Measurements from ENCODE around the gene ST7.
"Not testable (repeated sequence)": the region's sequence is repeated elsewhere in the genome, so short reads cannot be mapped to it uniquely, and the experiment has no call there.

ST7 gene

GRCh38 chr7:117019786-117020590, 66.7 kb downstream of the ST7 start:
- TF ChIP-seq CTCF (IDR thresholded peaks at IDR 0.05): no peak
- TF ChIP-seq ZFX (IDR thresholded peaks at IDR 0.05; ENCODE audit: borderline replicate concordance): no peak
- H3K27ac ChIP-seq: no peak overlapping the region

GRCh38 chr7:117020591-117020973, 67.3 kb downstream of the ST7 start:
- no peak for TF ChIP-seq CTCF (IDR thresholded peaks at IDR 0.05)
- no peak overlapping the region for H3K27ac ChIP-seq

- TF ChIP-seq ZFX (IDR thresholded peaks at IDR 0.05; ENCODE audit: borderline replicate concordance) (no peak), CTCF (IDR thresholded peaks at IDR 0.05) (no peak)
- no peak overlapping the region for H3K27ac ChIP-seq
Observed at GRCh38 chr7:117021366-117021765, 68.1 kb downstream of the ST7 start.

GRCh38 chr7:117021986-117022385, 68.7 kb downstream of the ST7 start:
- no peak overlapping the region for H3K27ac ChIP-seq
- TF ChIP-seq ZFX (IDR thresholded peaks at IDR 0.05; ENCODE audit: borderline replicate concordance) (no peak), CTCF (IDR thresholded peaks at IDR 0.05) (no peak)

GRCh38 chr7:117023325-117023854, 70.1 kb downstream of the ST7 start:
- TF ChIP-seq ZFX (IDR thresholded peaks at IDR 0.05; ENCODE audit: borderline replicate concordance) (no peak), CTCF (IDR thresholded peaks at IDR 0.05) (no peak)
- H3K27ac ChIP-seq: no peak overlapping the region

- no peak for TF ChIP-seq CTCF (IDR thresholded peaks at IDR 0.05)
- TF ChIP-seq ZFX (IDR thresholded peaks at IDR 0.05; ENCODE audit: borderline replicate concordance): no peak
- H3K27ac ChIP-seq: no peak overlapping the region
Observed at GRCh38 chr7:117024811-117025210, 71.5 kb downstream of the ST7 start.

GRCh38 chr7:117025891-117026290, 72.6 kb downstream of the ST7 start:
- TF ChIP-seq ZFX (IDR thresholded peaks at IDR 0.05; ENCODE audit: borderline replicate concordance) (no peak), CTCF (IDR thresholded peaks at IDR 0.05) (no peak)
- H3K27ac ChIP-seq: no peak overlapping the region

GRCh38 chr7:117030346-117030745, 77.0 kb downstream of the ST7 start:
- H3K27ac ChIP-seq: not testable (repeated sequence)

- H3K27ac ChIP-seq: not testable (repeated sequence)
Observed at GRCh38 chr7:117030793-117031192, 77.5 kb downstream of the ST7 start.

All from 22Rv1 (cell line).